Left ventricle myocardium inferior (tissue), 1 donor: ENCODE measurements around the gene BMAL1. TPM values are rescaled to one million over a fixed set of nuclear protein-coding genes. Genes with fewer than 3 reads are reported as not detected.

ENCODE experiments used
- DNase-seq: peaks from one replicate; pipeline ENCODE4 v3.0.0-alpha.2; 2020
- H3K27ac ChIP-seq: fragments of 200-600 bp; replicated peaks from 2 replicates; pipeline ENCODE4 v1.8.0; 2021
- H3K27me3 ChIP-seq: fragments of 200-600 bp; 2 replicates; pipeline ENCODE4 v1.8.0; 2021; ENCODE audit warnings: low read depth
- H3K36me3 ChIP-seq: fragments of 200-600 bp; 2 replicates; pipeline ENCODE4 v1.8.0; 2021
- H3K4me1 ChIP-seq: fragments of 200-600 bp; 2 replicates; pipeline ENCODE4 v1.8.0; 2021
- H3K4me3 ChIP-seq: fragments of 200-600 bp; 2 replicates; pipeline ENCODE4 v1.8.0; 2021; ENCODE audit warnings: mild to moderate bottlenecking, moderate library complexity
- H3K9me3 ChIP-seq: fragments of 200-600 bp; replicated peaks from 2 replicates; pipeline ENCODE4 v1.8.0; 2021
- CTCF ChIP-seq: fragments of 200-600 bp; IDR thresholded peaks from 2 replicates; pipeline ENCODE4 v1.8.0; 2021; ENCODE audit warnings: antibody characterized with exemption, mild to moderate bottlenecking, borderline replicate concordance
- intact Hi-C: fragments of 100-400 bp; cut with micrococcal nuclease; formaldehyde crosslinking; loops from one replicate; pipeline ENCODE4 v1.11.0; 2022
- total RNA-seq: library from RNA; stranded (reverse); fragmentation: NEBNext Ultra II Directional; extraction: Animal tissue kit (Norgen Biotek cat#: 25700); gene quantifications from one replicate; pipeline ENCODE4 v1.2.1, GENCODE V29; 2021
- donor health status: DM: no; HTN: yes; CAD: no; lungs with severe emphysema.

BMAL1 gene
- total RNA-seq, 1 donor from 2014 or later = 7.1 TPM

GRCh38 chr11:13287681-13288080, 10.1 kb downstream of the BMAL1 start:
- H3K36me3 ChIP-seq = no peaks in the 10 kb centered on the region
- intact Hi-C loops = no loop called here
- H3K4me1 ChIP-seq = peaks cover 37% of the 10 kb centered on the region
- no peak for DNase-seq
- no peak overlapping the region for H3K27ac ChIP-seq
- H3K27me3 ChIP-seq = no peaks in the 10 kb centered on the region
- H3K4me3 ChIP-seq = no peak overlapping the region
- H3K9me3 ChIP-seq = no peaks in the 10 kb centered on the region
- TF ChIP-seq CTCF = no peak

- TF ChIP-seq CTCF = no peak
- Histone ChIP-seq H3K27me3 (no peaks in the 10 kb centered on the region), H3K4me3 (no peak overlapping the region), H3K27ac (no peak overlapping the region), H3K9me3 (no peaks in the 10 kb centered on the region), H3K36me3 (no peaks in the 10 kb centered on the region), H3K4me1 (peaks cover 38% of the 10 kb centered on the region)
- intact Hi-C loops = no loop called here
- DNase-seq = no peak
Observed at GRCh38 chr11:13288375-13289029, 10.9 kb downstream of the BMAL1 start.

- intact Hi-C loops = no loop called here
- Histone ChIP-seq H3K27ac (no peak overlapping the region), H3K4me3 (no peak overlapping the region), H3K27me3 (no peaks in the 10 kb centered on the region), H3K36me3 (no peaks in the 10 kb centered on the region), H3K4me1 (peaks cover 38% of the 10 kb centered on the region), H3K9me3 (no peaks in the 10 kb centered on the region)
- DNase-seq = no peak
- TF ChIP-seq CTCF = no peak
Observed at GRCh38 chr11:13289081-13289480, 11.5 kb downstream of the BMAL1 start.

GRCh38 chr11:13290221-13290980, 12.8 kb downstream of the BMAL1 start:
- intact Hi-C loops = no loop called here
- H3K9me3 ChIP-seq = no peaks in the 10 kb centered on the region
- no peak for DNase-seq
- H3K4me1 ChIP-seq = peaks cover 52% of the 10 kb centered on the region
- TF ChIP-seq CTCF = no peak
- no peak overlapping the region for H3K4me3 ChIP-seq
- no peaks in the 10 kb centered on the region for H3K27me3 ChIP-seq
- H3K36me3 ChIP-seq = no peaks in the 10 kb centered on the region
- no peak overlapping the region for H3K27ac ChIP-seq

- Histone ChIP-seq H3K4me3 (no peak overlapping the region), H3K27me3 (no peaks in the 10 kb centered on the region), H3K27ac (no peak overlapping the region), H3K36me3 (no peaks in the 10 kb centered on the region), H3K9me3 (no peaks in the 10 kb centered on the region), H3K4me1 (peaks cover 59% of the 10 kb centered on the region)
- TF ChIP-seq CTCF = no peak
- intact Hi-C loops = no loop called here
- no peak for DNase-seq
Observed at GRCh38 chr11:13291361-13291760, 13.8 kb downstream of the BMAL1 start.
